GM13977 (cell line): ENCODE results near the gene TRPV2.
"Not testable (repeated sequence)": the region's sequence is repeated elsewhere in the genome, so short reads cannot be mapped to it uniquely, and the experiment has no call there.

Experiments used
- DNase-seq: peaks from one replicate; pipeline ENCODE4 v3.0.0; 2012; ENCODE audit warnings: low spot score
- CTCF ChIP-seq: IDR thresholded peaks from 2 replicates; pipeline ENCODE4 v1.5.1; 2012; ENCODE audit warnings: mild to moderate bottlenecking, control low read depth; ENCODE audit not compliant: insufficient read depth; ENCODE audit errors: extremely low read depth, missing control alignments
- in situ Hi-C: fragments of 300-500 bp; cut with MboI; formaldehyde crosslinking; loops from one replicate; pipeline ENCODE4 v1.12.0; 2022; ENCODE audit warnings: low sequenced_read_pairs, low pct_unique_long_range_greater_than_20kb, mixed read lengths, inconsistent platforms; ENCODE audit not compliant: unreplicated experiment

Gene TRPV2

GRCh38 chr17:16449121-16449570 lies 33.8 kb downstream of the TRPV2 start:
- TF ChIP-seq CTCF = no peak
- DNase-seq = no peak
- in situ Hi-C loops = no loop called here

- in situ Hi-C loops = no loop called here
- no peak for TF ChIP-seq CTCF
- DNase-seq = no peak
Measured at GRCh38 chr17:16450028-16450427, 34.7 kb downstream of the TRPV2 start.

GRCh38 chr17:16452268-16452667 lies 36.9 kb downstream of the TRPV2 start:
- DNase-seq, in situ Hi-C loops: not testable (repeated sequence)

- TF ChIP-seq CTCF = no peak
- in situ Hi-C loops = no loop called here
- DNase-seq = no peak
Measured at GRCh38 chr17:16453493-16453851, 38.1 kb downstream of the TRPV2 start.

- in situ Hi-C loops = no loop called here
- no peak for TF ChIP-seq CTCF
- no peak for DNase-seq
Measured at GRCh38 chr17:16455997-16456741, 40.8 kb downstream of the TRPV2 start.

GRCh38 chr17:16456742-16457316 lies 41.5 kb downstream of the TRPV2 start:
- no peak for DNase-seq
- in situ Hi-C loops = no loop called here

More at GRCh38 chr17:16456742-16457316, 41.5 kb downstream of the TRPV2 start:
- TF ChIP-seq CTCF = no peak
